ENCODE measurements around the gene TGM3.

TGM3 gene

GRCh38 chr20:2299301-2299700 lies 3.5 kb downstream of the TGM3 start:
- H3K4me3 ChIP-seq (ENCODE audit: low read depth, low read length) = no peak overlapping the region
- TF ChIP-seq CTCF (IDR thresholded peaks at IDR 0.05; ENCODE audit: borderline replicate concordance, insufficient read depth, low read depth, low read length) = no peak

GRCh38 chr20:2300002-2300401 lies 4.2 kb downstream of the TGM3 start:
- no peak overlapping the region for H3K4me3 ChIP-seq (ENCODE audit: low read depth, low read length)
- no peak for TF ChIP-seq CTCF (IDR thresholded peaks at IDR 0.05; ENCODE audit: borderline replicate concordance, insufficient read depth, low read depth, low read length)

GRCh38 chr20:2300420-2300819 lies 4.6 kb downstream of the TGM3 start:
- no peak for TF ChIP-seq CTCF (IDR thresholded peaks at IDR 0.05; ENCODE audit: borderline replicate concordance, insufficient read depth, low read depth, low read length)
- H3K4me3 ChIP-seq (ENCODE audit: low read depth, low read length) = no peak overlapping the region

GRCh38 chr20:2301164-2301622 lies 5.4 kb downstream of the TGM3 start:
- H3K4me3 ChIP-seq (ENCODE audit: low read depth, low read length) = no peak overlapping the region
- TF ChIP-seq CTCF (IDR thresholded peaks at IDR 0.05; ENCODE audit: borderline replicate concordance, insufficient read depth, low read depth, low read length) = no peak

GRCh38 chr20:2302384-2303060 lies 6.7 kb downstream of the TGM3 start:
- no peak overlapping the region for H3K4me3 ChIP-seq (ENCODE audit: low read depth, low read length)

GRCh38 chr20:2303673-2304072 lies 7.9 kb downstream of the TGM3 start:
- no peak overlapping the region for H3K4me3 ChIP-seq (ENCODE audit: low read depth, low read length)
- no peak for TF ChIP-seq CTCF (IDR thresholded peaks at IDR 0.05; ENCODE audit: borderline replicate concordance, insufficient read depth, low read depth, low read length)

More at GRCh38 chr20:2302384-2303060, 6.7 kb downstream of the TGM3 start:
- TF ChIP-seq CTCF (IDR thresholded peaks at IDR 0.05; ENCODE audit: borderline replicate concordance, insufficient read depth, low read depth, low read length) = no peak

GRCh38 chr20:2304180-2304579 lies 8.4 kb downstream of the TGM3 start:
- no peak for TF ChIP-seq CTCF (IDR thresholded peaks at IDR 0.05; ENCODE audit: borderline replicate concordance, insufficient read depth, low read depth, low read length)
- no peak overlapping the region for H3K4me3 ChIP-seq (ENCODE audit: low read depth, low read length)
